CD4-positive, alpha-beta T cell (primary cell): Measurements from ENCODE around the gene POLR2I. TPM values are rescaled to one million over a fixed set of nuclear protein-coding genes. Genes with fewer than 3 reads are reported as not detected.

Experiments
- ATAC-seq: fragments of 200-7000 bp; cut with Tn5 transposase; one replicate; pipeline ENCODE4 v1.10.0; 2022; ENCODE audit warnings: mild to moderate bottlenecking; ENCODE audit not compliant: poor library complexity
- CTCF ChIA-PET: fragments of 350-600 bp; sonication (Branson Sonifier 250); formaldehyde crosslinking; loops from one replicate; lab custom pipeline; 2021; ENCODE audit warnings: antibody characterized with exemption, inconsistent platforms; lab: Charles Lee
- POLR2A ChIA-PET: fragments of 350-600 bp; sonication (Branson Sonifier 250); formaldehyde crosslinking; loops from one replicate; lab custom pipeline; 2021; ENCODE audit warnings: antibody characterized with exemption, inconsistent platforms; lab: Charles Lee
- DNase-seq, 14 experiments: peaks; one replicate each; pipeline ENCODE4 v3.0.0-alpha.2; 2013 to 2020; ENCODE audit warnings: mixed read lengths in 2 of 14
- H3K27ac ChIP-seq, 2 donors: one replicate each; pipeline versions ENCODE4 v1.5.1 to v1.7.0; 2013; ENCODE audit warnings: low read length in 2 of 2, low read depth in 1 of 2, mild to moderate bottlenecking in 1 of 2
- H3K27me3 ChIP-seq, 2 experiments: 1 replicate in 1 of 2; 2 replicates in 1 of 2; pipeline versions ENCODE4 v1.6.1 to v1.7.0; 2013; ENCODE audit warnings: low read length in 2 of 2, control low read depth in 1 of 2, mild to moderate bottlenecking in 1 of 2, moderate library complexity in 1 of 2; ENCODE audit not compliant: insufficient read depth in 2 of 2, control insufficient read depth in 1 of 2
- H3K36me3 ChIP-seq: one replicate; pipeline ENCODE4 v1.6.1; 2013; ENCODE audit warnings: low read length, control low read depth; ENCODE audit not compliant: insufficient read depth
- H3K4me1 ChIP-seq: one replicate; pipeline ENCODE4 v1.6.1; 2013; ENCODE audit warnings: low read length, control low read depth; ENCODE audit not compliant: insufficient read depth
- H3K4me3 ChIP-seq: one replicate; pipeline ENCODE4 v1.5.1; 2013; ENCODE audit warnings: mild to moderate bottlenecking, low read length, moderate library complexity
- H3K9me3 ChIP-seq, 2 experiments: 1 replicate in 1 of 2; 2 replicates in 1 of 2; pipeline versions ENCODE4 v1.6.1 to v1.7.0; 2013; ENCODE audit warnings: low read length in 2 of 2, mild to moderate bottlenecking in 2 of 2, control low read depth in 1 of 2, moderate library complexity in 1 of 2; ENCODE audit not compliant: control insufficient read depth in 1 of 2, insufficient read depth in 1 of 2
- H3K27ac Mint-ChIP-seq: one replicate; pipeline ENCODE4 v1.8.0; 2020; ENCODE audit warnings: mixed read lengths
- H3K27me3 Mint-ChIP-seq: one replicate; pipeline ENCODE4 v1.8.0; 2021; ENCODE audit warnings: mixed read lengths
- H3K36me3 Mint-ChIP-seq: one replicate; pipeline ENCODE4 v1.8.0; 2021; ENCODE audit warnings: low read depth, mixed read lengths
- H3K4me1 Mint-ChIP-seq: one replicate; pipeline ENCODE4 v1.8.0; 2021; ENCODE audit warnings: low read depth, mixed read lengths
- H3K4me3 Mint-ChIP-seq: one replicate; pipeline ENCODE4 v1.8.0; 2020; ENCODE audit warnings: mild to moderate bottlenecking, mixed read lengths
- H3K9me3 Mint-ChIP-seq: one replicate; pipeline ENCODE4 v1.8.0; 2020; ENCODE audit warnings: mixed read lengths
- intact Hi-C, 2 experiments: fragments of 100-400 bp; cut with DNase I in 1 of 2; cut with micrococcal nuclease in 1 of 2; formaldehyde crosslinking; loops; one replicate each; pipeline versions ENCODE4 v1.15.1 to v1.9.0; 2023 to 2025; cut with DNase I, micrococcal nuclease
- total RNA-seq, 174 experiments: library from RNA in 2 of 174; stranded (reverse) in 2 of 174; gene quantifications; one replicate each; pipeline ENCODE4 v1.2.3 and lab custom pipeline; 2021 to 2026
- TF ChIP-seq, protein P1 (sequence below): fragments of 200-600 bp; IDR thresholded peaks from one replicate; pipeline ENCODE4 v1.8.0; 2022; ENCODE audit warnings: antibody characterized with exemption, mild to moderate bottlenecking

POLR2I gene
- total RNA-seq, 2 experiments from 2014 or later, result 29.2 to 31.1 TPM

DNA sequence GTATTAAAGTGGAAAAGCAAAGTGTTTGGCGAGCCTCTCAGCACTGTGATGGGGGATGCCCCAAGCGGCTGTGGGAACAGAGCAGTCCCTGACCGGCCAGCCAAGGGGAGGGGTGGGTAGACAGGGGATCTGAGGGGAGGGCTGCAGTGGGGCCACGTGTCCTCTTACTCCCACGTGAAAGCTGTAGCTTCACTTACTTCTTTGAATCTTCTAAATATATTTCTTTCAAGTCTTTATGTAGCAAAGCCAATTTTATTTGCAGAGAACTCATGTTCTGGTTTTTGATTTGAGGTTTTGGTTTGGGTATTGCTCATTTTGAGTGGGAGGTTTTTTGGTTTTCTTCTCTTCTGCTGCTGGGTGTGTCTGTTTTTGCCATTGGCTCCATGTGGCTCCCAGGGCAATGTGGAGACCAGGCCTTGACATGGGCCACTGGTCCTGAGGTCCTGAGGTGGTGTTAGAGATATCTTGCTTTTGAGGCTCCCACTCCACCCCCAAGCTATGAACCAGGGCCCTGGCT, 21.5 kb downstream of the POLR2I start:
- Histone ChIP-seq H3K36me3 (peaks cover 2% of the 10 kb centered on the region), H3K4me1 (no peaks in the 10 kb centered on the region), H3K4me3 (no peak overlapping the region), H3K27me3 (no peaks in the 10 kb centered on the region), H3K27ac (no peak overlapping the region), H3K9me3 (no peaks in the 10 kb centered on the region)
- ChIA-PET POLR2A (no interaction called here), CTCF (no interaction called here)
- H3K4me1 Mint-ChIP-seq, result no peaks in the 10 kb centered on the region
- DNase-seq, result no peak
- H3K4me3 Mint-ChIP-seq, result no peak overlapping the region
- no peak for ATAC-seq
- TF ChIP-seq, protein P1, sequence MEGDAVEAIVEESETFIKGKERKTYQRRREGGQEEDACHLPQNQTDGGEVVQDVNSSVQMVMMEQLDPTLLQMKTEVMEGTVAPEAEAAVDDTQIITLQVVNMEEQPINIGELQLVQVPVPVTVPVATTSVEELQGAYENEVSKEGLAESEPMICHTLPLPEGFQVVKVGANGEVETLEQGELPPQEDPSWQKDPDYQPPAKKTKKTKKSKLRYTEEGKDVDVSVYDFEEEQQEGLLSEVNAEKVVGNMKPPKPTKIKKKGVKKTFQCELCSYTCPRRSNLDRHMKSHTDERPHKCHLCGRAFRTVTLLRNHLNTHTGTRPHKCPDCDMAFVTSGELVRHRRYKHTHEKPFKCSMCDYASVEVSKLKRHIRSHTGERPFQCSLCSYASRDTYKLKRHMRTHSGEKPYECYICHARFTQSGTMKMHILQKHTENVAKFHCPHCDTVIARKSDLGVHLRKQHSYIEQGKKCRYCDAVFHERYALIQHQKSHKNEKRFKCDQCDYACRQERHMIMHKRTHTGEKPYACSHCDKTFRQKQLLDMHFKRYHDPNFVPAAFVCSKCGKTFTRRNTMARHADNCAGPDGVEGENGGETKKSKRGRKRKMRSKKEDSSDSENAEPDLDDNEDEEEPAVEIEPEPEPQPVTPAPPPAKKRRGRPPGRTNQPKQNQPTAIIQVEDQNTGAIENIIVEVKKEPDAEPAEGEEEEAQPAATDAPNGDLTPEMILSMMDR, result no peak
- H3K36me3 Mint-ChIP-seq, result no peaks in the 10 kb centered on the region
- H3K9me3 Mint-ChIP-seq, result no peaks in the 10 kb centered on the region
- intact Hi-C loops, result no loop called here
- H3K27me3 Mint-ChIP-seq, result no peaks in the 10 kb centered on the region
- H3K27ac Mint-ChIP-seq, result no peak overlapping the region

DNA sequence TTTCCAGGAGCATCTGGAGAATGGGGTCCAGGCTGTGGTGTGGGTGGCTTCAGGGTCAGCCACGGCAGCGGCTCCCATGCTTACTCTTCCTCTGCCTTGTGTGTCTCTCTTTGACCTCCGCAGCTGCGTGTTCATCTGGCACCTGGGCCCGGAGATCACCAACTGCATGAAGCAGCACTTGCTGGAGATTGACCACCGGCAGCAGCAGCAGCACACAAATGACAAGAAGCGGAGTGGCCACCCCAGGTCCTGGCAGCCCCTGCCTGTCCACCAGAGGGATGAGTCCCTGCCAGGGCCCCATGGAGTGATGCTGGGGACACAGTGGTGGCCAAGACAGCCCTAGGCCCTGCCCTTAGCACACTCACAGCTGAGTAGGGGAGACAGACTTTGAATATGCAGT, 22.1 kb downstream of the POLR2I start:
- Histone ChIP-seq H3K9me3 (no peaks in the 10 kb centered on the region), H3K4me1 (no peaks in the 10 kb centered on the region), H3K27me3 (no peaks in the 10 kb centered on the region), H3K36me3 (peaks cover 2% of the 10 kb centered on the region), H3K27ac (no peak overlapping the region), H3K4me3 (no peak overlapping the region)
- no peaks in the 10 kb centered on the region for H3K9me3 Mint-ChIP-seq
- ATAC-seq (no peak), DNase-seq (no peak)
- intact Hi-C loops, result no loop called here
- no peak overlapping the region for H3K27ac Mint-ChIP-seq
- no peak overlapping the region for H3K4me3 Mint-ChIP-seq
- no peaks in the 10 kb centered on the region for H3K36me3 Mint-ChIP-seq
- TF ChIP-seq, protein P1, result no peak
- H3K27me3 Mint-ChIP-seq, result no peaks in the 10 kb centered on the region
- CTCF ChIA-PET, result no interaction called here
- no peaks in the 10 kb centered on the region for H3K4me1 Mint-ChIP-seq
- POLR2A ChIA-PET, result no interaction called here

DNA sequence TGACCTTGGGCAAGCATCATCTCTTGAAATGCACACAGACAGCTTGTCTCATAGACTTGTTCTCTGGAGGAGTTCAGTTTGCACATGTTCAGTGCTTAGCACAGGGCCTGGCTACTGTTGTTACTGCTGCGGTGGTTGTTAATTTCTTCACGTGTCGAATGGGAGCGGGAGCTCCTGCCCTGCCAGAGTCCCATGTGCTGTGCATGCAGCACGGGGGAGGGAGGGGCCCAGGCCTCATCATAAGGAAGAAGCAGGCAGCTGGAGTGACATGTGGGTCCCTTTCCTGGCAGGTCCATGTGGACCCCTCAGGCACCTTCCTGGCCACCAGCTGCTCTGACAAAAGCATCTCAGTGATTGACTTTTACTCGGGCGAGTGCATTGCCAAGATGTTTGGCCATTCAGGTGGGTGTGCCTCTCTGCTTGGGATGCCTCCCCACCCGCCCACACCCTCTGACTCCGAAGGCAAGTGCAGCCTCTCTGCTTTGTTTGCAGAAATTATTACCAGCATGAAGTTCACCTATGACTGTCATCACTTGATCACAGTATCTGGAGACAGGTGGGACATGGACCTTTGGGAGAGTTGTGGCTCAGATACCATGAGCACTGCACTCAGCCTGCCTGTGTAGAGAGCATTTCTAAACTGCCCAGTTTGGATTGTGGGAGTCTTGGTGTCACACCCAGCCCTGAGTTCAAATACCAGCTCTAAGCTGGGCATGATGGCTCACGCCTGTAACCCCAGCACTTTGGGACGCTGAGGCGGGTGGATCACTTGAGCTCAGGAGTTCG, 23.6 kb downstream of the POLR2I start:
- Mint-ChIP-seq H3K9me3 (no peaks in the 10 kb centered on the region), H3K27ac (no peak overlapping the region), H3K36me3 (no peaks in the 10 kb centered on the region), H3K27me3 (no peaks in the 10 kb centered on the region), H3K4me1 (no peaks in the 10 kb centered on the region), H3K4me3 (no peak overlapping the region)
- ATAC-seq, result no peak
- intact Hi-C loops, result no loop called here
- DNase-seq, result no peak
- Histone ChIP-seq H3K4me1 (no peaks in the 10 kb centered on the region), H3K4me3 (no peak overlapping the region), H3K36me3 (peaks cover 2% of the 10 kb centered on the region), H3K9me3 (no peaks in the 10 kb centered on the region), H3K27ac (no peak overlapping the region), H3K27me3 (no peaks in the 10 kb centered on the region)
- TF ChIP-seq, protein P1, result no peak
- POLR2A ChIA-PET, result no interaction called here
- CTCF ChIA-PET, result no interaction called here
